NCI-H146 treated with DMSO at 0.1 percent for 48 hours (cell line): ENCODE measurements around the gene TUT1.
"Not testable (repeated sequence)": the region's sequence is repeated elsewhere in the genome, so short reads cannot be mapped to it uniquely, and the experiment has no call there.

Source experiments
- DNase-seq: peaks from one replicate; lab custom pipeline; 2025; ENCODE audit not compliant: unreplicated experiment; lab: John Stamatoyannopoulos, UW

The TUT1 gene, protein sequence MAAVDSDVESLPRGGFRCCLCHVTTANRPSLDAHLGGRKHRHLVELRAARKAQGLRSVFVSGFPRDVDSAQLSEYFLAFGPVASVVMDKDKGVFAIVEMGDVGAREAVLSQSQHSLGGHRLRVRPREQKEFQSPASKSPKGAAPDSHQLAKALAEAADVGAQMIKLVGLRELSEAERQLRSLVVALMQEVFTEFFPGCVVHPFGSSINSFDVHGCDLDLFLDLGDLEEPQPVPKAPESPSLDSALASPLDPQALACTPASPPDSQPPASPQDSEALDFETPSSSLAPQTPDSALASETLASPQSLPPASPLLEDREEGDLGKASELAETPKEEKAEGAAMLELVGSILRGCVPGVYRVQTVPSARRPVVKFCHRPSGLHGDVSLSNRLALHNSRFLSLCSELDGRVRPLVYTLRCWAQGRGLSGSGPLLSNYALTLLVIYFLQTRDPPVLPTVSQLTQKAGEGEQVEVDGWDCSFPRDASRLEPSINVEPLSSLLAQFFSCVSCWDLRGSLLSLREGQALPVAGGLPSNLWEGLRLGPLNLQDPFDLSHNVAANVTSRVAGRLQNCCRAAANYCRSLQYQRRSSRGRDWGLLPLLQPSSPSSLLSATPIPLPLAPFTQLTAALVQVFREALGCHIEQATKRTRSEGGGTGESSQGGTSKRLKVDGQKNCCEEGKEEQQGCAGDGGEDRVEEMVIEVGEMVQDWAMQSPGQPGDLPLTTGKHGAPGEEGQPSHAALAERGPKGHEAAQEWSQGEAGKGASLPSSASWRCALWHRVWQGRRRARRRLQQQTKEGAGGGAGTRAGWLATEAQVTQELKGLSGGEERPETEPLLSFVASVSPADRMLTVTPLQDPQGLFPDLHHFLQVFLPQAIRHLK

DNA sequence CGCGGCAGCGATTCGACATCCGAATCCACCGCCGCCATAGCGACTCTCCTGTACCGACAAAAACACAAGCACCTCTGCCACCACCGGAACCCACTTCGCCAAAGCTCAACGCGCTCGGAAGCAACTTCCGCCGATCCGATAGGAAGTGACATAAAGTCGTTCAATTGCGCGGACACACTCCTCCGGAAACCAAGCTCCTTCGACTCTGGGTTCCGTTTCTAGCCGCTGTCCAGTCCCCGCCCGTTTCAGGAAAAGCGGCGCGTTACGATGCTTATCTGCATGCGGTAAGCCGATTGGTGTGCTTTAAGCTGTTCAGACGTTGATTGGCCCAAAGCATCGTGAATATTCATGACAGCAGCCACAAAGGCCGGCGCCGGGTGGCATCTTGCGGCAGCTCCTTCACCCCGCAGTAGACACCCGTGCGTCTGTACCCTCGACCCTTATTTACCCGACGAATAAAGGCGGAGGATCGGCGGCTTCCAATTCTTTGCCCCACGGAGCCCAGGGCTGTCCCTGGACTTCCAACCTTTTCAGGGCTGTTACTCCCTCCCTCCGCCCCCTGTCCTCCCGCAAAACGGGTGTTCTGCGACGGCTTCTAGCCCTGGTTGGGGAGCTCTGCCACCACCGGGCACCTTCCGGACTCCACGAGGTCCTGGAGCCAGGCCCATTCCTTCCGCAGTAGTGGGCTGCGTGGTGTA lies at the start of gene TUT1:
Gene TUT1 (minus strand): TSS at position 76 of the 698 bp plus-strand sequence. CDS start 38 bp downstream, at position 38.
- peak; percentile 98 for DNase-seq

DNA sequence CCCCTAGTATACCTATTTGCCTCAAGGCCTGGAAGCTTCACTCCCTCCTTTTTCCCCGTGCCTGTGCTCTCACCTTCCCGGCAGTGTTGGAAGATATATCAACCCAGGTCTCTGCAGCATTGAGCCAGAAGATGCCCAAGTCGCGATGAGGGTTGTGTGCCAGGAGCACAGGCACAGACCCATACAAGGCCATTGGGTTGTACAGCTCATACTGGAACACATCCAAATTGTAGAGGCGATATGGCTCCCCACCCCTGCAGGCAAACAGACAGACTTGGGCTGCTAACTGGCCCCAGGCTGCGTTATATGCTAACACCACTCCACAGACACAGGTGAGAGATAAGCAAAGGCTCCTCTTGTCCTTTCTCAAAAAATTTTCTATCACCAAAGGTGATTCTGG lies 41.2 kb upstream of the TUT1 start:
- no peak for DNase-seq

DNA sequence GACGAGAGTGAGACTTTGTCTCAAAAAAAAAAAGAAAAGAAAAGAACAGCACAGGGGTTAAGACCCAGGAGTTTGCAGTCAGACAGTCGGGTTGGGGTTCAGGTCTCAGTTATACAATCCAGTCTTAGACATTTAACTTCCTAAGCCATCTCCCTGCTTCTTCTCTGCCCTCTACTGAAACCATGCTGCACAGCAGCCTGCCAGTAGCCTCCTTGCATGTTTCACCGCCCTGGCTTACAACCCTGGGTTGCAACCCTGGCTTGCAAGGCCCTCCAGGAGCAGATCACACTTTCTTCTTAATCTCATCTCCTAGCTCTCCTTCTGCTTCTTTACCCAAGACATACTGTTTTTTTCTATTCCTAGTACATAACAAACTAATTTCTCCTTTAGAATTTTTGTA lies 36.4 kb upstream of the TUT1 start:
- no peak for DNase-seq

DNA sequence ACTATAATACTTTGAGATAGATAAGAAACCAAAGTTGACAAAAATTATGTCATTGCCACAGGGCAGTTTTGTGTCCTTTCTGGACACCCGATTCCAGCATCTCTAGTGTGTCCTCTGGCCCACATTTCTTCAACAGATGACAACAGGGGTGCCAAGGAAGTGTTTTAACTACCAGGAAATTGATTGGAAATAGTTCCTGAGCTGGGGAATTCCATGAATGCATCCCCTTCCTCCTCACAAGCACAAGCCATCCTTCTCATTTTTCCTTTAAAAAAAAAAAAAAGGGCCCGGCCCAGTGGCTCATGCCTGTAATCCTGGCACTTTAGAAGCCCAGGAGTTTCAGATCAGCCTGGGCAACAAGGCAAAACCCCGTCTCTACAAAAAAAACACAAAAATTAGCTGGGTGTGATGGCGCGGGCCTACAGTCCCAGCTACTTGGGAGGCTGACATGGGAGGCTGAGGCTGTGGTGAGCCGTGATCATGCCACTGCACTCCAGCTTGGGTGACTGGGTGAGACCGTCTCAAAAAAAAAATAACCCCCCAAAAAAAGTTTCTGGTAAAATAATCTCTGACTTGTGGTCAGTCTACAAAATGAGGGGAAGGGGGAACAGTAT lies 31.3 kb upstream of the TUT1 start:
- DNase-seq: no peak

DNA sequence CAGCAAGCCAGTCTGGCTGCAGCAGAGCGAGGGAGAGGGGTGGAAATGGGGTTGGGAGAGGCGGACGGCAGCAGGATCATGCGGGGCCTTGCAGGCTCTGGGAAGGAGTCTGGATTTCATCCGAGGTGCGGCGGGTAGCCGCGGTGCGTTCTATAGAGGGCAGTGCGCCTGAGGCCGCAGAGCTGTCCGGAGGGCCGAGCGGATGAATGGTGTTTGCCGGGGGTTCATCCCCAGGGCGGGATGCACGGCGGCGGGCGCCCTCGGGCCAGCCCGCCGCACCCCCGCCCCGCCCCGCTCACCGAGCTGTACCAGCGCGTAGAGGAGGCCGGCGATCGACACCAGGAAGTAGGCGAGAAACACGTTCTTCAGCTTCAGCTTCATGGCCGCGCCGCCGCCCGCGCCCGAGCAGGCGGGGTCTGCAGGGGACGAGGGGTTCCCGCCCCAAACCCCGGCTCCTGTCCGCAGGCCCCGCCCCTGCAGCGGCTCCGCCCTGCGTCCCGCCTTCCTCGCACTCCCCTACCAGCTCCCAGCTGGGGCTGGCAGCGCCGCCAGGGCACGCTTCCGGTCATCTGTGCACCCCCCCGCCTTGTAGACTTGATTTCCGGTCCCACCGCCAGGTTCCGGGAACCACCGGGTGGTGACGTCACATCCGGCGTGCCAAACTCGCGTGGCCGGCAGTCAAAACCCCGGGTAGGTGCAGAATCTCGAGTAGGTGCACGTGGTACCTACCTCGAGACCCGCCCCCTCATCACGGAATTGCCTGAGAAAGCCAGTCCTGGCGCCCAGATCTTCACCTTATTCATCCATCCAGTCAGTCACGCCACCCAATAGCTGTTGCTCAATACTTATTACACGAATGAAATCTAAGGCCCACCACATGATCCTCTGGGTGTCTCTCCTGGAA lies 30.5 kb upstream of the TUT1 start, which contains the start of gene B3GAT3:
Gene B3GAT3 (minus strand): TSS at position 420 of the 904 bp plus-strand sequence. CDS start 39 bp downstream, at position 381.
- peak; percentile 94 for DNase-seq

DNA sequence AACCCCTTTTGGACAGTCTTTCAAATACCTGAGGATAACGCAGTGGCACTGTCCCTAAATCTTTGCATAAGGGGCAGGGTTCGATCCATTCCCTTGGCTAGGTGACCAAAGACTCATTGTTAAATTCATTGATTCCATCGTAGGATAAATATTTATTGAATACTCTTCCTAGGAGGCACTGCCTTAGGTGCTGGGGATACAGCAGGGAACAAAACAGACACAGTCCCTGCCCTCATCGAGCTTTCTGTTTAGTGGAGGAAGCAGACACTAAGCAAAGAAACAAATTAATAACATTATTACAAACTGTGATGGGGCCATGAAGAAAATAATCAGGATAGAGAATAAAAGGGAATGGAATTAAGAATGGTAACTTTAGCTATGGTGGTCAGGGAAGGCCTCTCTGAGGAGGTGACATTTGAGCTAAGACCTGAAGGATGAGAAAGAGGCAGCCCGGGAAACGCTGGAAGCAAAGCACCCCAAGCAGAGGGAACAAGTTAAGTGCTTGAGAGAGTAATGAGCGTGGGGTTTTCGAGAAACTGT lies 29.8 kb upstream of the TUT1 start:
- no peak for DNase-seq

DNA sequence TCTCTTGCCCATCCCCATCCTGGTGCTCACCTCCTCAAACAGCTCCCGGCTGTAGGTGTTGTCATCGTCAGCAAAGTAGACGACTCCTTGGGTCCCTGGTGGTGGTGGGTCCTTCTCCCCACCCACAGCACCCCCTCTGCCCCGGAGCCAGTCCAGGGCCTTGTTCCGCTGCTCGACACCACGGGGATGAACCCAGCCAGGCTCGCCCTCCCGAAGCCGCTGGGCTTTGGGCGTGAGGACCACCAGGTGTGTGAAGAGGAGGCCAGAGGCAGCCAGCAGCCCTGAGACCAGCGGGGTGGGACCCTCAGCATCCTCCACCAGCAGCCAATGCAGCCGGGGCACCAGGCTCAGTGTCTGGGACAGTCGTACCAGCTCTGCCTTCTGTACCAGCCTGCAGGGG lies 25.6 kb upstream of the TUT1 start:
- not testable (repeated sequence) for DNase-seq

DNA sequence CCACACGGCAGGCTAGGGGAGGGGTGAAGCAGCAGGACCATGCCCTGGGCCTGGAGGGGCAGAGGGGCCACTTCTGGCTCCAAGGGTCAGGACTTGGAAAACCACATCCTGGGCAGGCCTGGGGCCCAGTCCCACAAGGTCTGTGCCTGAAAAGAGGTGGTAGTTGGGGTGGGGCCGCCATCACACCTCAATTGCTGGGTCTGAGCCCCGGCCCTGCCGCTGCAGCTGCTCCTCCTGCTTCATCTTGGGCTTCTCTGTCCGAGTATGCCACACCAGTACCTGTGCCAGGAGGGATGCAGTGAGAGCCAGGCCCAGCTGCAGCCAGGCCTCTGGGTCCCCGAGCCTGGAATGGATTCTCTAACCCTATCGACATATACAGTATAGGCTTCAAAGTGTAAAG lies 24.2 kb upstream of the TUT1 start:
- DNase-seq: no peak

DNA sequence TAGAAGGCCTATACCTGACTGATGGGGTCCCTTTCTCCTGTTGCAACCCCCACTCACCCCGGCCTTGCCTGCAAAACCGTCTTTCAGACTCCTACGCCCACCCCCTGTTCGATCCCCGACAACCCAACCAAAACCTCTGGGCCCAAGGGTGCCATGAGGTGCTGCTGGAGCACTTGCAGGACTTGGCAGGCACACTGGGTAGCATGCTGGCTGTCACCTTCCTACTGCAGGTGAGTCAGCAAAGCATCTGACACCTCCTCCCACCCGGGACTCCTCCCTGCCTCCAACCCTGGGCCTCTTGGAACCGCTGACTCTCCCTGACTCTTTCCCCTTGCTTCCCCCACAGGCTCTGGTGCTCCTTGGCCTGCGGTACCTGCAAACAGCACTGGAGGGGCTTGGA lies 23.0 kb upstream of the TUT1 start:
- no peak for DNase-seq

DNA sequence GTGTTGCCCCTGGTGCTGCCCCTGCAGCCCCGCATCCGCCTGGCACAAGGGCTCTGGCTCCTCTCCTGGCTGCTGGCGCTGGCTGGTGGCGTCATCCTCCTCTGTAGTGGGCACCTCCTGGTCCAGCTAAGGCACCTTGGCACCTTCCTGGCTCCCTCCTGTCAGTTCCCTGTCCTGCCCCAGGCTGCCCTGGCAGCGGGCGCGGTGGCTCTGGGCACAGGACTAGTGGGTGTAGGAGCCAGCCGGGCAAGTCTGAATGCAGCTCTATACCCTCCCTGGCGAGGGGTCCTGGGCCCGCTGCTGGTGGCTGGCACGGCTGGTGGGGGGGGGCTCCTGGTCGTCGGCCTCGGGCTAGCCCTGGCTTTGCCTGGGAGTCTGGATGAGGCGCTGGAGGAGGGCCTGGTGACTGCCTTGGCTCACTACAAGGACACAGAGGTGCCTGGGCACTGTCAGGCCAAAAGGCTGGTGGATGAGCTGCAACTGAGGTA lies 22.0 kb upstream of the TUT1 start:
- DNase-seq: no peak

DNA sequence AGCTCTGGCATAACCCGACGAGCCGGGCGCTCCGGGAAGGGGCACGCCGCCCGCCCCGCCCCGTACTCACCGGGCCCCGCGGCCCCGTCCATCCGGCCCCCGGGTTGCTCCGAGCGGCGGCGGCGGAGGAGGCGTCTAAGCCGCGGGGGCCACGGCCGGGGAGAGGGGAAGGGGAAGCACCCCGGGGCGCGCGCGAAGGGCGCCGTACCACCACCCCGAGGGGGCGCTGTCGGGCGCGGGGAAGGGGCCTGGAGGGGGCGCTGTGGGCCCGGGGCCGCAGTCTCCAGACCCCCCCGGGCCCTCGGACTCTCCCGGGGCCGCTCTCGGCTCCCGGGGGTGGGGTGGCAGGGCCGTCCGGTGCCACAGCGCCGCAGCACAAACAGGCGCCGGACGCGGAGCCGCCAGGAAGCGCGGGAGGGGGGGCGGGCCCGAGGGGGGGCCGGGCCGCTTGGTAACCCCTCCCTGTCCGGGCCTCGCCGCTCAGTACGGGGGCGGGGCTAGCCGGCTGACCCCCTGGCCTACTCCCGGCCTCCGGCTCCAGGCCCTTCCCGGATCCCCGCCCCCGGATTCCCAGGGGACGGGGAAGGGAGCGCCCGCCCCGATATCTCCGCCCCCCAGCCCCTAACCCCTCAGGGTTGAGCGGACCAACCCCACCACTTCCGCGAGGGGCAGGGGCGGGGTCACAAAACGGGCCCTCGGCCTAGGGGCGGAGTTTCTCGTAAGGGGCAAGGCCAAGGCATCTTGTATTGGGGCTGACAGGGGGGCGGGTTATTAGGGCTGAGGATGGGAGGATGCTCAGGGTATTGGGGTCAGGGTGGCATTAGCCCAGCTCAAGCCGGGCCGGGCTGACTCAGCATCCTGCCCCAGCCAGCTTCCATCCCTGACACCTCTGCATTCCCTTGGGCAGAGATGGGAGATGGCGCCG lies 21.3 kb upstream of the TUT1 start, which contains the start of the genes EML3 and ROM1:
Gene EML3 (minus strand): TSS at position 410 of the 925 bp plus-strand sequence. CDS start 318 bp downstream, at position 92.
Gene ROM1 (plus strand): TSS at position 892 of the 925 bp plus-strand sequence. CDS start 25 bp downstream, at position 917.
- peak; percentile 70 for DNase-seq

DNA sequence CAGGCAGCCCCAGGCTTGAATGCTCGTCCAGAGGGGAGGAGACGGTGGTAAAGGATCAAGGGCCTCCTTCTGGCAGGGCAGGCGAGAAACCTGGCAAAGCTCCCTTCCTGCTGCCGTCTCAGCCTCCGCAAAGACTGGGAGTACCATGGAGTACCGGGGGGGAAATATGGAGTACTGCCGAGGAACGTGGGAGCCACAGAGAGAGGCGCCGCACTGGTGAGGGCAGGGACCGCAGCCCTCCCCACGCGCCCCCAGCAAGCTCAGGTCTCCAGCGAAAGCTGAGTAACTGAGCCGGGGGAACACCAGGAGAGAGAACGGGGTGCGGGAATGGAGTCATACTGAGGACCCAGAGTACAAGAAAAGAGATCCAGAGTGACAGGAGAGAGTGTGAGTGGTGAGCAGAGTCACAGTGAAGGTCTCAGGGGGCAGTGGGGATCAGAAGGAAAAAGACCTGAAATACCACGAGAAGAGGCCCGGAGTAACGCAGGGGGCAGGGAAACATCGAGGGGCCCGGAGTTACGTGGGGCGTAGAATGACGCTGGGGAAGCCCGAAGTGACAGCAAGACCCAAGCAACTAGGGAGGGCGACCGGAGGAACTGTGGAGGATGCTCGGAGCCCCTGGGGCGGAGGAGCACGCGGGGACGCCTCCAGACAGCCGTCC lies 20.5 kb upstream of the TUT1 start:
- DNase-seq: peak; percentile 16

DNA sequence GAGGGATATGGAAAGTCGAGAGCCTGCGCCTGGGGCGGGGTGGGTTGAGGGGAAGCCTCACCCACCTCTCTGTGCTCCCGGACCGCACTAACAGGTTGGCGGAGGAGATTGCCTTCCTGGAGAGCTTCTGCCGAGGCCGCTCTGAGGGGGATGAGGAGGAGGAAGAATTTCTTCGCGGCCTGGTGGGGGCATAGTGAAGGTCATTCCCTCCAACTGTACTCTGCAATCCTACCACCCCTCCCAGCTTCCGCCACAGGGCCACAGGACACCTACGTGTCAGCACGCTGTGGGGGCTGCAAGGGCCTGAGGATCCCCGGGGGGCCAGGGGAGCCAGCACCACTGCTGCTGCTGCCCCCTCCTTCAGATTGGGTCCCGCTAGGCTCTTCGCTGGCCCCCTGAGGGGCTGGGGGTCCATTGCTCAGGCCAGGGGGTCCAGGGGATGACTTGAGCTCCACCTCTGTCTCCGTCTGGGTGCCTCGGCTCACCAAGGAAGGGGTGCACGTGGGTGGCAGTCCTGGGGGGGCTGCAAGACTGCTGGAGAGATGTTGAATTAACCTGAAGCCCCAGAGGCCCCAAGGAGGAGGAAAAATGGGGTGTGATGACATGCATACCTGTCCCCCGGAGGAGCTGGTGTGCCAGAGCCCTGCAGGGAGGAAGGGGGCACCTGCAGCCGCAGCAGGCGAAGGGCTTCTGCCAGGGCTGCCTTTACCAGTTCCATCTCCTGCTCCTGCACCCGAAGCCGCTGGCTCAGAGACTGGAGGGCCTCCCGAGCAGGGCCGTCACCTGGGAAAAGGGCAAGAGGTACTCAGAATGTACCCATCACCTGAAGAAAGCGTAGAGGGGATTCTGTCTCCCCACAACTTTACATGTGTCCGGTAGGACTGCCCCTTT lies 19.7 kb upstream of the TUT1 start:
- DNase-seq: no peak

DNA sequence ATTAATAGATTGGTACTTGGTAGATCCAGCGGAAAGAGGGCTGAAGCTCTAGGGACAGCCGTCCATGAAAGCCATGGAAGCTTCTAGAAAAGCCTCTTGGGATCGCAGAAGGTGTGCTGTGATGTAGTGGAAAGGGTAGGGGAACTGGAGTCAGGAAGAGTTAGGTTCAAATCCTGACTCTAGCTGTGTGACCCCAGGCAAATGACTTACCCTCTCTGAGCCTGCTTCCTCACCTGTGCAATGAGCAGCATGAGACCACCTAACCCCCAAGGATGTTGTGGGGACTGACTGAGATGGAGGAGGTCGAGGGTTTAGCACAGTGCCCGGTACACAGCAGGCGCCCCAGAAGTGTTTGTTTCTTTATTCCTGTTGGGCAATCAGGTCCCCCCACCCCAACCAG lies 19.1 kb upstream of the TUT1 start:
- no peak for DNase-seq

DNA sequence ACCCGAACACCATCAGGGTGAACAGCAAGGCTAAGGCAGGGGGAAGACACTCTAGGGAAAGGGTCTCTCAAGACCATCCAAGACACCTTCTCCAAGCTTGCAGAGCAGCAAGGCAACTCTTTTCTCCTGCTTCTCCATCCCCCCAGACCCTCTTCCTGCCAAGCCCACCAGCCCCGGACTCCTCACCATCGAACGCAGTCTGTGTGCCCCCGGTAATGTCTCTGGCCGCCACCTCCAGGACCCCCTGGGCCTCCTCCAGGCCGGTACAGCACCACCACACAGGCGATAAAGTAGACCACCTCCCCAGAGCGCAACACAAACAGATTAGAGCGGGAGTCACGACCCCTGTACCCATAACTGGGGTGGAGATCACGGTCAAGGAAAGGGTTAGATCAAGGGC lies 17.5 kb upstream of the TUT1 start:
- DNase-seq: no peak

DNA sequence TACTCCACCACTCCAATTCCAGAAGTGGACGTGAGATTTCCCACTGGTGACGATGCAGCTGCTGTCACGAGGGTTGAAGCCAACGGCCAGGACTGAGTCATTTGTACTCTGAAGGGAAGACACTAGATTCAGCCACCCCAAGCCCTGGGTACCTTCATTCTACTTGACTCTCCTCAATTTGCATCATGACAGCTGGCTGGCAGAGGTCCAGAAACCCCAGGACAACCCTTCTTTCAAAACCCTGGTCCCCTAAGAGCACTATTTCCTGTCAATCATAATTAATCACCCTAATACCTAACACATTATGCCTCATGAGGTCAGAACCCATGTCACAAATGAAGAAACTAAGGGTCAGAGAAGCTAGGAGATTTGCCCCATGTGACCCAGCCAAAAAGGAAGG lies 16.4 kb upstream of the TUT1 start:
- no peak for DNase-seq

DNA sequence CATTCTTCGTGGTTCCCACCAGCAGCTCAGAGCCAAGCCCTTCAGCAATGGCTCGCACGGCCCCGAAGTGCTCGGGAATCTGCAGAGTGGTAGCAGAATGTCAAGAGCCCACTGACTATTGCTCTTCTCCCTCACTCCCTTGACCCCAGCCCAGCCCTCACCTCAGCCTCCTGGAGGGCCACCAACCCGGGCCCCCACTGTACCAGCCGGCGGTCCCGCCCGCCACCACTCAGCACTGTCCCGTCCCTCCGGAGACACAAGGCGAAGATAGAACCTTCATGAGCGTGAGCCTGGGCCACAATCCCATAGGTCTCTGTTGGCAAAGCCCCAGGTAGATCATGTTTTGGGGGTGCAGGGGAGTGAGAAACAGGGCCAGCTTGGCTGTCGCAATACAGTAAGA lies 14.6 kb upstream of the TUT1 start:
- no peak for DNase-seq
